HepG2 (cell line): Measurements from ENCODE around the gene RAB5A. TPM values are rescaled to one million over a fixed set of nuclear protein-coding genes. Genes with fewer than 3 reads are reported as not detected.

Experiments
- ATRX ChIP-seq: sonication (generic); formaldehyde crosslinking; IDR thresholded peaks from 2 replicates; pipeline ENCODE4 v1.4.0; 2020; ENCODE audit warnings: missing genetic modification reagents, borderline replicate concordance
- CC2D1A ChIP-seq: sonication (generic); formaldehyde crosslinking; IDR thresholded peaks from 2 replicates; pipeline ENCODE4 v1.8.1; 2023; ENCODE audit warnings: mild to moderate bottlenecking, missing genetic modification reagents
- ETV6 ChIP-seq: sonication (generic); formaldehyde crosslinking; conservative IDR thresholded peaks from 2 replicates; pipeline ENCODE4 v1.4.0; 2020; ENCODE audit warnings: missing genetic modification reagents
- FOXM1 ChIP-seq: sonication (generic); formaldehyde crosslinking; IDR thresholded peaks from 2 replicates; pipeline ENCODE4 v1.5.0; 2020; ENCODE audit warnings: missing genetic modification reagents
- KAT7 ChIP-seq: IDR thresholded peaks from 2 replicates; pipeline ENCODE4 v1.6.1; 2018; ENCODE audit warnings: borderline replicate concordance, missing compliant biosample characterization
- MEIS2 ChIP-seq: sonication (generic); formaldehyde crosslinking; IDR thresholded peaks from 2 replicates; pipeline ENCODE4 v1.9.0; 2021; ENCODE audit warnings: mild to moderate bottlenecking, missing genetic modification reagents
- RBM39 ChIP-seq: fragments of 200-400 bp; formaldehyde crosslinking; IDR thresholded peaks from one replicate; pipeline ENCODE4 v1.6.1; 2018; ENCODE audit warnings: antibody characterized with exemption, mild to moderate bottlenecking, low read depth, low read length; ENCODE audit not compliant: poor library complexity, severe bottlenecking
- RCOR2 ChIP-seq: IDR thresholded peaks from 2 replicates; pipeline ENCODE4 v1.6.1; 2016; ENCODE audit warnings: missing biosample characterization, missing genetic modification reagents
- ZFP41 ChIP-seq: sonication (generic); formaldehyde crosslinking; IDR thresholded peaks from 2 replicates; pipeline ENCODE4 v1.4.0; 2020; ENCODE audit warnings: mild to moderate bottlenecking, missing genetic modification reagents, borderline replicate concordance
- ZNF224 ChIP-seq: sonication (generic); formaldehyde crosslinking; IDR thresholded peaks from 2 replicates; pipeline ENCODE4 v1.5.0; 2020; ENCODE audit warnings: mild to moderate bottlenecking, missing genetic modification reagents
- ZNF331 ChIP-seq: sonication (generic); formaldehyde crosslinking; IDR thresholded peaks from 2 replicates; pipeline ENCODE4 v1.4.0; 2020; ENCODE audit warnings: missing genetic modification reagents
- ZNF543 ChIP-seq: sonication (generic); formaldehyde crosslinking; IDR thresholded peaks from 2 replicates; pipeline ENCODE4 v1.4.0; 2020; ENCODE audit warnings: mild to moderate bottlenecking, missing genetic modification reagents
- ZNF558 ChIP-seq: sonication (generic); formaldehyde crosslinking; IDR thresholded peaks from 2 replicates; pipeline ENCODE4 v1.9.0; 2022; ENCODE audit warnings: mild to moderate bottlenecking, missing genetic modification reagents, borderline replicate concordance
- ZNF563 ChIP-seq: sonication (generic); formaldehyde crosslinking; IDR thresholded peaks from 2 replicates; pipeline ENCODE4 v1.8.0; 2022; ENCODE audit warnings: mild to moderate bottlenecking, moderate library complexity, missing genetic modification reagents
- ZNF782 ChIP-seq: sonication (generic); formaldehyde crosslinking; IDR thresholded peaks from 2 replicates; pipeline ENCODE4 v1.4.0; 2020; ENCODE audit warnings: missing genetic modification reagents, mild to moderate bottlenecking, borderline replicate concordance
- polyA plus RNA-seq, 8 experiments: library from polyadenylated mRNA; depleted of rRNA in 3 of 8; stranded (reverse) in 7 of 8; unstranded in 1 of 8; fragments of >200 nt; fragmentation: Illumina TruSeq in 4 of 8; extraction: Trizol in 4 of 8; gene quantifications; 2 replicates each; pipeline versions ENCODE4 v1.2.1 to v1.2.3, GENCODE V29; 2011 to 2016; ENCODE audit warnings: low read depth in 4 of 8, missing spikeins in 1 of 8, mixed read lengths in 1 of 8; ENCODE audit not compliant: insufficient read depth in 1 of 8
- total RNA-seq, 5 experiments: library from RNA; depleted of rRNA; stranded (reverse); fragments of >200 nt; fragmentation: Illumina TruSeq; extraction: Trizol; gene quantifications; 2 replicates each; pipeline ENCODE4 v1.2.3, GENCODE V29; 2016; ENCODE audit warnings: low read depth in 1 of 5
- TF ChIP-seq, protein P1 (sequence below): sonication (generic); formaldehyde crosslinking; IDR thresholded peaks from 2 replicates; pipeline ENCODE4 v1.4.0; 2020; ENCODE audit warnings: missing genetic modification reagents
- TF ChIP-seq, protein P2 (sequence below): sonication (generic); formaldehyde crosslinking; IDR thresholded peaks from 2 replicates; pipeline ENCODE4 v1.5.1; 2020; ENCODE audit warnings: missing genetic modification reagents, mild to moderate bottlenecking, borderline replicate concordance
- TF ChIP-seq, protein P3 (sequence below): sonication (generic); formaldehyde crosslinking; IDR thresholded peaks from 2 replicates; pipeline ENCODE4 v1.4.0; 2020; ENCODE audit warnings: mild to moderate bottlenecking, missing genetic modification reagents
- TF ChIP-seq, protein P4 (sequence below): sonication (generic); formaldehyde crosslinking; IDR thresholded peaks from 2 replicates; pipeline ENCODE4 v1.4.0; 2020; ENCODE audit warnings: missing genetic modification reagents

RAB5A gene
- total and polyA plus RNA-seq, 2 of the 13 experiments (the other 11 are each of a cell fraction or from before 2014, with no cell fraction given) = 16.0 to 27.1 TPM

DNA sequence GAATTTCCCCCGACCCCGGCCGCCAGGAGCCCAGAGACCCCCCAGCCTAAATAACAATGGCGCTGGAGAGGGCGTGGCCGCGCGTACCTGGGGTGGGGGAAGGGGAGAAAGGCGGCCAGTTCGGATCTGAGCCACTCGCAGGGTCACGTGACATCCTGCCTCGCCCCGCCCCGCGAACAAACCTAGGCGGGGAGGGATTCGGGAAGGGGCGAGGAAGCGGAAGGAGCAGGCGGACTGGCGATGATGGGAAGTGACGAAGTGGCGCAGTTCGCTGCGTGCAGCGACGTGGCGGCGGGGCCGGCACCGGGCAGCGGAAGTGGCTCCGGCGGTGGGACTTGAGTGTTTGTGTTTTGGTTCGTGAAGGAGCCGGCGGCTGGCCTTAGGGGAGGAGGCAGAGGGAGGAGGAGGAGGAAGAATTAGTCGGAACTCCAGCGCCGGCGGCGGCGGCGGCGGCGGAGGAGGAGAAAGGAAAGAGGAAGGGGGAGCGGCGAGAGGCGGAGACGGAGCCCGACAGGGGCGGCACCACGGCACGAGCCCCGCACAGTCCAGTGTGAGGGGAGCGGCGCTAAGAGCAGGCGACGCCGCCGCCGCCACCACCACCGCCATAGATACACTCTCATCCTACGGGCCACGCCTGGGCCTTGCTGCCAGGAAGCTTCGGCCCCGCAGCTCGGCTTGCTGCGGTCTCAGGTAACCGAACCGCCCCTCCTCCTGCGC is at the start of gene RAB5A (continued):
- TF ChIP-seq, protein P1, sequence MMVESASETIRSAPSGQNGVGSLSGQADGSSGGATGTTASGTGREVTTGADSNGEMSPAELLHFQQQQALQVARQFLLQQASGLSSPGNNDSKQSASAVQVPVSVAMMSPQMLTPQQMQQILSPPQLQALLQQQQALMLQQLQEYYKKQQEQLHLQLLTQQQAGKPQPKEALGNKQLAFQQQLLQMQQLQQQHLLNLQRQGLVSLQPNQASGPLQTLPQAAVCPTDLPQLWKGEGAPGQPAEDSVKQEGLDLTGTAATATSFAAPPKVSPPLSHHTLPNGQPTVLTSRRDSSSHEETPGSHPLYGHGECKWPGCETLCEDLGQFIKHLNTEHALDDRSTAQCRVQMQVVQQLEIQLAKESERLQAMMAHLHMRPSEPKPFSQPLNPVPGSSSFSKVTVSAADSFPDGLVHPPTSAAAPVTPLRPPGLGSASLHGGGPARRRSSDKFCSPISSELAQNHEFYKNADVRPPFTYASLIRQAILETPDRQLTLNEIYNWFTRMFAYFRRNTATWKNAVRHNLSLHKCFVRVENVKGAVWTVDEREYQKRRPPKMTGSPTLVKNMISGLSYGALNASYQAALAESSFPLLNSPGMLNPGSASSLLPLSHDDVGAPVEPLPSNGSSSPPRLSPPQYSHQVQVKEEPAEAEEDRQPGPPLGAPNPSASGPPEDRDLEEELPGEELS (CRISPR knock-in tag) = peak; percentile 47; the same call in 1 of the 2 replicates
- no peak for TF ChIP-seq ZNF543 (CRISPR knock-in tag)
- peak; percentile 31 for TF ChIP-seq RBM39
- no peak for TF ChIP-seq ZNF224 (CRISPR knock-in tag)
- no peak for TF ChIP-seq FOXM1 (CRISPR knock-in tag)
- TF ChIP-seq ZFP41 = no peak
- peak; percentile 85; the same call in 1 of the 2 replicates for TF ChIP-seq KAT7
- 0 out of 2 replicates have a peak, but pooled peaks have one; percentile 34 for TF ChIP-seq MEIS2 (CRISPR knock-in tag)
- TF ChIP-seq ZNF558 (CRISPR knock-in tag) = 0 out of 2 replicates have a peak, but pooled peaks have one; percentile 31
- 0 out of 2 replicates have a peak, but pooled peaks have one; percentile 25 for TF ChIP-seq ZNF563 (CRISPR knock-in tag)
- TF ChIP-seq CC2D1A (CRISPR knock-in tag) = no peak
- no peak for TF ChIP-seq ATRX (CRISPR knock-in tag)
- TF ChIP-seq, protein P2, sequence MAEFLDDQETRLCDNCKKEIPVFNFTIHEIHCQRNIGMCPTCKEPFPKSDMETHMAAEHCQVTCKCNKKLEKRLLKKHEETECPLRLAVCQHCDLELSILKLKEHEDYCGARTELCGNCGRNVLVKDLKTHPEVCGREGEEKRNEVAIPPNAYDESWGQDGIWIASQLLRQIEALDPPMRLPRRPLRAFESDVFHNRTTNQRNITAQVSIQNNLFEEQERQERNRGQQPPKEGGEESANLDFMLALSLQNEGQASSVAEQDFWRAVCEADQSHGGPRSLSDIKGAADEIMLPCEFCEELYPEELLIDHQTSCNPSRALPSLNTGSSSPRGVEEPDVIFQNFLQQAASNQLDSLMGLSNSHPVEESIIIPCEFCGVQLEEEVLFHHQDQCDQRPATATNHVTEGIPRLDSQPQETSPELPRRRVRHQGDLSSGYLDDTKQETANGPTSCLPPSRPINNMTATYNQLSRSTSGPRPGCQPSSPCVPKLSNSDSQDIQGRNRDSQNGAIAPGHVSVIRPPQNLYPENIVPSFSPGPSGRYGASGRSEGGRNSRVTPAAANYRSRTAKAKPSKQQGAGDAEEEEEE (CRISPR knock-in tag) = peak; percentile 68; the same call in 1 of the 2 replicates
- peak; percentile 34; the same call in 1 of the 2 replicates for TF ChIP-seq ZNF331
- TF ChIP-seq, protein P3, sequence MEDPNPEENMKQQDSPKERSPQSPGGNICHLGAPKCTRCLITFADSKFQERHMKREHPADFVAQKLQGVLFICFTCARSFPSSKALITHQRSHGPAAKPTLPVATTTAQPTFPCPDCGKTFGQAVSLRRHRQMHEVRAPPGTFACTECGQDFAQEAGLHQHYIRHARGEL (CRISPR knock-in tag) = no peak
- TF ChIP-seq, protein P4, sequence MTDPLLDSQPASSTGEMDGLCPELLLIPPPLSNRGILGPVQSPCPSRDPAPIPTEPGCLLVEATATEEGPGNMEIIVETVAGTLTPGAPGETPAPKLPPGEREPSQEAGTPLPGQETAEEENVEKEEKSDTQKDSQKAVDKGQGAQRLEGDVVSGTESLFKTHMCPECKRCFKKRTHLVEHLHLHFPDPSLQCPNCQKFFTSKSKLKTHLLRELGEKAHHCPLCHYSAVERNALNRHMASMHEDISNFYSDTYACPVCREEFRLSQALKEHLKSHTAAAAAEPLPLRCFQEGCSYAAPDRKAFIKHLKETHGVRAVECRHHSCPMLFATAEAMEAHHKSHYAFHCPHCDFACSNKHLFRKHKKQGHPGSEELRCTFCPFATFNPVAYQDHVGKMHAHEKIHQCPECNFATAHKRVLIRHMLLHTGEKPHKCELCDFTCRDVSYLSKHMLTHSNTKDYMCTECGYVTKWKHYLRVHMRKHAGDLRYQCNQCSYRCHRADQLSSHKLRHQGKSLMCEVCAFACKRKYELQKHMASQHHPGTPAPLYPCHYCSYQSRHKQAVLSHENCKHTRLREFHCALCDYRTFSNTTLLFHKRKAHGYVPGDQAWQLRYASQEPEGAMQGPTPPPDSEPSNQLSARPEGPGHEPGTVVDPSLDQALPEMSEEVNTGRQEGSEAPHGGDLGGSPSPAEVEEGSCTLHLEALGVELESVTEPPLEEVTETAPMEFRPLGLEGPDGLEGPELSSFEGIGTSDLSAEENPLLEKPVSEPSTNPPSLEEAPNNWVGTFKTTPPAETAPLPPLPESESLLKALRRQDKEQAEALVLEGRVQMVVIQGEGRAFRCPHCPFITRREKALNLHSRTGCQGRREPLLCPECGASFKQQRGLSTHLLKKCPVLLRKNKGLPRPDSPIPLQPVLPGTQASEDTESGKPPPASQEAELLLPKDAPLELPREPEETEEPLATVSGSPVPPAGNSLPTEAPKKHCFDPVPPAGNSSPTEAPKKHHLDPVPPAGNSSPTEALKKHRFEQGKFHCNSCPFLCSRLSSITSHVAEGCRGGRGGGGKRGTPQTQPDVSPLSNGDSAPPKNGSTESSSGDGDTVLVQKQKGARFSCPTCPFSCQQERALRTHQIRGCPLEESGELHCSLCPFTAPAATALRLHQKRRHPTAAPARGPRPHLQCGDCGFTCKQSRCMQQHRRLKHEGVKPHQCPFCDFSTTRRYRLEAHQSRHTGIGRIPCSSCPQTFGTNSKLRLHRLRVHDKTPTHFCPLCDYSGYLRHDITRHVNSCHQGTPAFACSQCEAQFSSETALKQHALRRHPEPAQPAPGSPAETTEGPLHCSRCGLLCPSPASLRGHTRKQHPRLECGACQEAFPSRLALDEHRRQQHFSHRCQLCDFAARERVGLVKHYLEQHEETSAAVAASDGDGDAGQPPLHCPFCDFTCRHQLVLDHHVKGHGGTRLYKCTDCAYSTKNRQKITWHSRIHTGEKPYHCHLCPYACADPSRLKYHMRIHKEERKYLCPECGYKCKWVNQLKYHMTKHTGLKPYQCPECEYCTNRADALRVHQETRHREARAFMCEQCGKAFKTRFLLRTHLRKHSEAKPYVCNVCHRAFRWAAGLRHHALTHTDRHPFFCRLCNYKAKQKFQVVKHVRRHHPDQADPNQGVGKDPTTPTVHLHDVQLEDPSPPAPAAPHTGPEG (CRISPR knock-in tag) = 0 out of 2 replicates have a peak, but pooled peaks have one; percentile 6
- TF ChIP-seq RCOR2 (CRISPR knock-in tag) = no peak
- 0 out of 2 replicates have a peak, but pooled peaks have one; percentile 34 for TF ChIP-seq ETV6 (CRISPR knock-in tag)
- TF ChIP-seq ZNF782 = no peak
